ENCODE data around the gene MAGI1. TPM values are rescaled to one million over a fixed set of nuclear protein-coding genes. Genes with fewer than 3 reads are reported as not detected.

MAGI1 gene
- total RNA-seq, 4 donors from 2014 or later, result 7.6 to 42.9 (median 37.0) TPM

DNA sequence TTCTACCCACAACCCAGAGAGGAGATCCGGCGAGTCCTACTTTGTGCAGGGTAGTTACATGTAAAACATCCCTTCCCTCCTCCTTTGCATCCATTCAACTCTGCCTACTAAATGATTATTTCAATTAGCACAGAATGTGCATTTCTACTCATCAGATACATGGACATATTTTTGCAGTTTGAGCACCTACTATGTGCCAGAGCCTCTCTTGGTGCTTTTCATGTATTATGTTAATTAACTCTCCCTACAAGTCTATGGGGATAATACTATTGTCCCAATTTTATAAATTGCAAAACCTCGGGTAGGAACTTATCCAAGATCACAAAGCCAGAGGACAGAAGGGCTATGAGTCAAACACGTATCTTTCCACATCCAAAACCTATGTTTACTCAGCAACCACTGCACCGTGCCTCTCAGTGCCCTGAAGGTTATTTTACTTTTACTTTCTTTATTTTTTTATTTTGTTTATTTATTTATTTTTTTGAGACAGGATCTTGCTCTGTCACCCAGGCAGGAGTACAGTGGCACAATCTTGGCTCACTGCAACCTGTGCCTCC is 432.8 kb downstream of the MAGI1 start:
- no peak for DNase-seq
- no peaks in the 10 kb centered on the region for H3K27me3 ChIP-seq
- H3K4me3 ChIP-seq, result no peak overlapping the region
- no peaks in the 10 kb centered on the region for H3K9me3 ChIP-seq
- TF ChIP-seq, protein P1, sequence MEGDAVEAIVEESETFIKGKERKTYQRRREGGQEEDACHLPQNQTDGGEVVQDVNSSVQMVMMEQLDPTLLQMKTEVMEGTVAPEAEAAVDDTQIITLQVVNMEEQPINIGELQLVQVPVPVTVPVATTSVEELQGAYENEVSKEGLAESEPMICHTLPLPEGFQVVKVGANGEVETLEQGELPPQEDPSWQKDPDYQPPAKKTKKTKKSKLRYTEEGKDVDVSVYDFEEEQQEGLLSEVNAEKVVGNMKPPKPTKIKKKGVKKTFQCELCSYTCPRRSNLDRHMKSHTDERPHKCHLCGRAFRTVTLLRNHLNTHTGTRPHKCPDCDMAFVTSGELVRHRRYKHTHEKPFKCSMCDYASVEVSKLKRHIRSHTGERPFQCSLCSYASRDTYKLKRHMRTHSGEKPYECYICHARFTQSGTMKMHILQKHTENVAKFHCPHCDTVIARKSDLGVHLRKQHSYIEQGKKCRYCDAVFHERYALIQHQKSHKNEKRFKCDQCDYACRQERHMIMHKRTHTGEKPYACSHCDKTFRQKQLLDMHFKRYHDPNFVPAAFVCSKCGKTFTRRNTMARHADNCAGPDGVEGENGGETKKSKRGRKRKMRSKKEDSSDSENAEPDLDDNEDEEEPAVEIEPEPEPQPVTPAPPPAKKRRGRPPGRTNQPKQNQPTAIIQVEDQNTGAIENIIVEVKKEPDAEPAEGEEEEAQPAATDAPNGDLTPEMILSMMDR (IDR thresholded peaks at IDR 0.05), result no peak
- no peak for TF ChIP-seq POLR2A (IDR thresholded peaks at IDR 0.05)
- intact Hi-C loops (cut with DNase I; ENCODE audit: low total_unique reads), result no loop called here
- H3K36me3 ChIP-seq, result no peaks in the 10 kb centered on the region
- no peak overlapping the region for H3K27ac ChIP-seq
- no peaks in the 10 kb centered on the region for H3K4me1 ChIP-seq

DNA sequence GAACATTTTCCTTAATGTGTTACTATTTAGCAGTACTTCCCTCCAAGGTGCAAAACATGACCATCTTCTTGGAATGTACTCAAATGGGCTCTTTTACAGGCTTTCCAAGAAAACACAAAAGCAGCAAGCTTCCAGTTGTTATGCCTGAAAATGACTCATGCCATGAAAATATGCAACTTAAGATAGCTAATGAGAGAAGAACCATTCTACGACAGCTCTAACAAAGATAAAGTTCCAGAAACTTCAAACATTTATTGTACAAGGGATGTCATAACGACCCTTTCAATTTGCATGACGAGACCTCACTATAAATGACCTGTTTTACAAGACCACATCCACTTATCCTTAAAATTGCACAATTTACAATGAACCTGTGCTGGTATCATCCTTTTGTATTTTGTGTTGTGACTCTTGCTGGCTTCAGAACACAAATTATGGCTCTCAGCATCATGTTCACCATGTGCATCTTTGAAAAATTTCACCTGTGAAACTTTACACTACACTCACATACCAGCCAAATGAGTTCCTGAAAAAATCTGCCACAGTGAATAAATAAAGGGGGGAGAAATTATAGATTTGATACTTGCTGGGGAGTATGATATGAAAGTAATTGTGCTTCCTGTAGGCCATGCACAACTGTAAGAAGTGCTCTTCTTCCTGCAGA is 433.7 kb downstream of the MAGI1 start:
- TF ChIP-seq, protein P1 (IDR thresholded peaks at IDR 0.05), result no peak
- TF ChIP-seq POLR2A (IDR thresholded peaks at IDR 0.05), result no peak
- Histone ChIP-seq H3K36me3 (no peaks in the 10 kb centered on the region), H3K27me3 (no peaks in the 10 kb centered on the region), H3K27ac (peak overlapping the region in 1 of 2 donors; percentile 32), H3K4me3 (no peak overlapping the region), H3K9me3 (no peaks in the 10 kb centered on the region), H3K4me1 (no peaks in the 10 kb centered on the region)
- DNase-seq, result no peak
- intact Hi-C loops (cut with DNase I; ENCODE audit: low total_unique reads), result no loop called here

DNA sequence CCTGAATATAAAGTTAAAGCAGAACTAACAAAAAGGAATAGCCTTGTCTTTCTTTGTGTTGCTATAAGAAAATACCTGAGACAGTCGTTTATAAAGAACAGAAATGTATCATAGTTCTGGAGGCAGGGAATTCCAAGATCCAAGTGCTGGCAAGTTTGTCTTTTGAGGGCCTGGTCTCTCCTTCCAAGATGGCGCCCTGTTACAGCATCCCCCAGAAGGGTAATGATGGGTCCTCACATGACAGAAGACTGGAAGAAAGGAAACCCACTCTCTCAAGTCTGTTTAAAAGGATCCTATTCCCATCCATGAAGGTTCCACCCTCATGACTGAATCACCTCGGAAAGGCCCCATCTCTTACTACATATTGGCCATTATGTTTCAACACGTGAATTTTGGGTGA is 435.1 kb downstream of the MAGI1 start:
- Histone ChIP-seq H3K36me3 (no peaks in the 10 kb centered on the region), H3K27me3 (no peaks in the 10 kb centered on the region), H3K4me3 (no peak overlapping the region), H3K9me3 (no peaks in the 10 kb centered on the region), H3K27ac (no peak overlapping the region), H3K4me1 (no peaks in the 10 kb centered on the region)
- TF ChIP-seq, protein P1 (IDR thresholded peaks at IDR 0.05), result no peak
- no peak for TF ChIP-seq POLR2A (IDR thresholded peaks at IDR 0.05)
- intact Hi-C loops (cut with DNase I; ENCODE audit: low total_unique reads), result no loop called here
- DNase-seq, result no peak

DNA sequence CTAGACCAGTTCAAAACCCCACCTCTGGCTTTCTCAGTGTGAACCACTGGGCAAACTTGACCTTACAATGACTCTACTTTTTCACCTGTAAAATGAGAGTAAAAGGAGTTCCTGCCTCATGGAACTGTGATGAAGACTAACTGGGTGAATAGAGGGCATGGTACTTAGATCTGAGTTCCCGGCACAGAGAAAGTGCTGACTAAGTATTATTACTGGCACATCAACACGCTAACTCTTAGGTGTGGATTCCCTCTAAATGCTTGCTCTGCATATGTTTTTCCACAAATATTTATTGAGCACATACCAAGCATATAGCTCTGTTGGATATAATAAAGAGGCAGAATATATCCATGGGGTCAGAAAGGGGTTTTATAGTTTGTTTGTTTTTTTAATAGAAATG is 437.8 kb downstream of the MAGI1 start:
- Histone ChIP-seq H3K4me3 (no peak overlapping the region), H3K36me3 (no peaks in the 10 kb centered on the region), H3K27ac (no peak overlapping the region), H3K27me3 (no peaks in the 10 kb centered on the region), H3K4me1 (no peaks in the 10 kb centered on the region), H3K9me3 (no peaks in the 10 kb centered on the region)
- TF ChIP-seq POLR2A (IDR thresholded peaks at IDR 0.05), result no peak
- TF ChIP-seq, protein P1 (IDR thresholded peaks at IDR 0.05), result no peak
- DNase-seq, result no peak
- intact Hi-C loops (cut with DNase I; ENCODE audit: low total_unique reads), result no loop called here

DNA sequence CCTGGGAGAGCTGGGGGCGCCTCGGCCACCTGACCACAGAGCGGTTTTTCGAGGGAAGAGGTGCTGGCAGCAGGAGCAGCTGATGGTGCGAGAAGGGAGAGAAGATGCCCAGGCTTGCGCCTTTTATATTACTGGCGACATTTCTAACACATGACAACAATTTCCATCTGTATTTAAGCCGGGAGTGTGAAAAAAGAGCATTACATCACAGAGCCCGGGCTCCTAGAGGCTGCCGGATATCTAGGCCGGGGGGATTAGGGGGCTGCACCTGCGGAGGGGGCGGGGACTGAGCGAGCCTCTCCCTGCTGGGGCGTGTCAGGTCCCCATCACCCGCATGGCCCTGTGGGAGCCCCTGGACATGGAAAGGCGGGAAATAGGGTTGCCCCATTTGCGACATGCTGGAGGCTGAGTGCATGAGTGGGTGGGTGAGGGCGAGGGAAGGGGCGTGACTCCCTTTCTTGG is 440.7 kb downstream of the MAGI1 start:
- Histone ChIP-seq H3K27ac (no peak overlapping the region), H3K4me1 (peaks cover 0 to 3% of the 10 kb centered on the region in 2 donors), H3K9me3 (no peaks in the 10 kb centered on the region), H3K27me3 (no peaks in the 10 kb centered on the region), H3K4me3 (peak overlapping the region; percentile 8 to 32), H3K36me3 (no peaks in the 10 kb centered on the region)
- intact Hi-C loops (cut with DNase I; ENCODE audit: low total_unique reads), result no loop called here
- TF ChIP-seq, protein P1 (IDR thresholded peaks at IDR 0.05), result no peak
- TF ChIP-seq POLR2A (IDR thresholded peaks at IDR 0.05), result no peak
- DNase-seq, result no peak

Data from uterus (tissue), 4 donors.